Gastrocnemius medialis (tissue), 4 donors: ENCODE data around the gene RBL2.

Experiments
- POLR2A ChIP-seq, 2 donors: fragments of 450-650 bp; IDR thresholded peaks; one replicate each; pipeline ENCODE4 v1.6.1; 2017; ENCODE audit warnings: antibody characterized with exemption in 2 of 2, mild to moderate bottlenecking in 2 of 2, moderate library complexity in 2 of 2
- TF ChIP-seq, protein P1 (sequence below), 5 experiments: fragments of 450-650 bp in 3 of 5; fragments of 200-600 bp in 2 of 5; sonication (generic) in 2 of 5; IDR thresholded peaks in 4 of 5; conservative IDR thresholded peaks in 1 of 5; 1 replicate in 4 of 5; 2 replicates in 1 of 5; pipeline ENCODE4 v1.5.1; 2016 to 2019; ENCODE audit warnings: antibody characterized with exemption in 5 of 5, mild to moderate bottlenecking in 3 of 5, moderate library complexity in 3 of 5

DNA sequence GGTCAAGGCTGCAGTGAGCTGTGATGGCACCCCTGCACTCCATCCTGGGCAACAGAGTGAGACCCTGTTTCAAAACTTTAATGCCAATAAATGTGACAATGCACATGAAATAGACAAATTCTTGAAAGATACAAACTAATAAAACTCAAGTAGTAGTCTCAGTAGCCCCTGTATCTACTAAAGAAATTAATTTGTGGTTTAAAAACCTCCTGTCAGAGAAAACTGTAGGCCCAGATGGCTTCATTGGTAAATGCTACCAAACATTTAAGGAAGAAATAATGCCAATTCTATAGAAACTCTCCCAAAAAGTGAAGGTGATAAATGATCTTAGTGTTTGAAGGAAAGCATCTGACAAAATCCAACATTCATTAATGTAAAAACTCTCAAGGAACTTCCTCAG, 52.0 kb downstream of the RBL2 start:
- TF ChIP-seq, protein P1, sequence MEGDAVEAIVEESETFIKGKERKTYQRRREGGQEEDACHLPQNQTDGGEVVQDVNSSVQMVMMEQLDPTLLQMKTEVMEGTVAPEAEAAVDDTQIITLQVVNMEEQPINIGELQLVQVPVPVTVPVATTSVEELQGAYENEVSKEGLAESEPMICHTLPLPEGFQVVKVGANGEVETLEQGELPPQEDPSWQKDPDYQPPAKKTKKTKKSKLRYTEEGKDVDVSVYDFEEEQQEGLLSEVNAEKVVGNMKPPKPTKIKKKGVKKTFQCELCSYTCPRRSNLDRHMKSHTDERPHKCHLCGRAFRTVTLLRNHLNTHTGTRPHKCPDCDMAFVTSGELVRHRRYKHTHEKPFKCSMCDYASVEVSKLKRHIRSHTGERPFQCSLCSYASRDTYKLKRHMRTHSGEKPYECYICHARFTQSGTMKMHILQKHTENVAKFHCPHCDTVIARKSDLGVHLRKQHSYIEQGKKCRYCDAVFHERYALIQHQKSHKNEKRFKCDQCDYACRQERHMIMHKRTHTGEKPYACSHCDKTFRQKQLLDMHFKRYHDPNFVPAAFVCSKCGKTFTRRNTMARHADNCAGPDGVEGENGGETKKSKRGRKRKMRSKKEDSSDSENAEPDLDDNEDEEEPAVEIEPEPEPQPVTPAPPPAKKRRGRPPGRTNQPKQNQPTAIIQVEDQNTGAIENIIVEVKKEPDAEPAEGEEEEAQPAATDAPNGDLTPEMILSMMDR (IDR thresholded peaks at IDR 0.05 in 4 of 5, conservative IDR thresholded peaks at IDR 0.05 in 1 of 5): no peak
- no peak for TF ChIP-seq POLR2A (IDR thresholded peaks at IDR 0.05)
